ENCODE data around the gene CYP19A1. TPM values are rescaled to one million over a fixed set of nuclear protein-coding genes. Genes with fewer than 3 reads are reported as not detected.
"Not testable (repeated sequence)": the region's sequence is repeated elsewhere in the genome, so short reads cannot be mapped to it uniquely, and the experiment has no call there.

CYP19A1 gene
- polyA plus RNA-seq, 5 donors, result 0.10 to 1.9 TPM; not detected in 3

DNA sequence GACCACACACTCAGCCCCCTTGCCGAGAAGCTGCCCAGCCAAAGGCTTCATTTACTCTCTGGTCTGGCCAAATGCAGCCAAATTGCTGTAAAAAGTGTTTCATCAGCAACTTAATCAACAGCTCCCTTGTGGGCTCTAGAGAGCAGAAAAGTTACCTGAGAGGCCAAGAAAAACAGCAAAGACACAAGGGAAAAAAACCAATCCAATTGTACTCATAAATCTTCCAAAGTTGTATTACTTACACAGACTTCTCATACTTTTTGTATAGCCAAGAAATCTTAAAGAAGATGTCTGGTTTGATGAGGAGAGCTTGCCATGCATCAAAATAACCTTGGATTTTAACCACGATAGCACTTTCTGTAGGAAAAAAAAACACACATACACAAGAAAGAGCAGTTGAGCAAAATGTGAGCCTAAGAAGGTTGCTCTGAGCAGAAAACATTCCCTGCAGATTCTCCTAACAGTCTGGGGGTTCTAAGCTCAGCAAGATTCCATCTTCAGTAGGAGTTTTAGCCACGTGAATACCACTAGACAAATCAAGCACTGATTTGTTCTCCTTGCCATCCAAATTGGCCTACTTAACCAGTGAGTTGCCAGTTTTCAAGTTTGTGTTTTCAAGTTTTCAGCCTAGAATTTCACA, 120.0 kb downstream of the CYP19A1 start:
- no peak for DNase-seq

DNA sequence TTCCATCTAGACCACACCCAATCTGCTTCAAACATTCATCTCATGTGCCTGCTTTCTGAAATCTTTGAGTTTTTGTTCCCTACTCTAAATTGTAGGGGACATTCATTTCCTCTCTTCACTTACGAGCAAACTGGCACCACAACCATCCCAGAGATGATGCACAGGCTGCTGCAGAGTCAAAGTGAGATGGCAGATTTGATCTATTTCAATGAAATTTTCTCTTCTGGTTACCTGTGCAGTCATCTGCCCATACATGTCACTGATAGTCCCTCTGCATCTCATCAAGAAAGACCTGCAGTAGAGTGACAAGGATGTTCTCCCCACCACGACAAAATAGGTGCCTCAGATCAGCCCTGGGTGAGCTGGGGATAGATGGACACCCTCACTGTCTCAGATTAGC, 125.5 kb downstream of the CYP19A1 start:
- DNase-seq, result no peak

DNA sequence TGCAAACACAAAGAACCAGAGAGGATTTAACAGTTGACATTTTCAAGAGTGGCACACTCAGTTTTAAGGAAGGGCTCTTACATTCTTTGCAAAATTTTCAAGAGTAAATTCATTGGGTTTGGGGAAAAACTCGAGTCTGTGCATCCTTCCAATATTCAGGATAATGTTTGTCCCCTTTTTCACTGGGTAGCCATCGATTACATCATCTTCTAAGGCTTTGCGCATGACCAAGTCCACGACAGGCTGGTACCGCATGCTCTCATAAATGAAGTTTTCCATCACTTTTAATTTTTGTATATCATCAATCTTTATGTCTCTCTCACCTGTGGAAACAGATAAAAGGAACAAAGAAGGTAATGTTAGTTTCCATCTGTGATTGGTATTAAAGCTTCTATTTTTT, 126.2 kb downstream of the CYP19A1 start:
- DNase-seq, result no peak

DNA sequence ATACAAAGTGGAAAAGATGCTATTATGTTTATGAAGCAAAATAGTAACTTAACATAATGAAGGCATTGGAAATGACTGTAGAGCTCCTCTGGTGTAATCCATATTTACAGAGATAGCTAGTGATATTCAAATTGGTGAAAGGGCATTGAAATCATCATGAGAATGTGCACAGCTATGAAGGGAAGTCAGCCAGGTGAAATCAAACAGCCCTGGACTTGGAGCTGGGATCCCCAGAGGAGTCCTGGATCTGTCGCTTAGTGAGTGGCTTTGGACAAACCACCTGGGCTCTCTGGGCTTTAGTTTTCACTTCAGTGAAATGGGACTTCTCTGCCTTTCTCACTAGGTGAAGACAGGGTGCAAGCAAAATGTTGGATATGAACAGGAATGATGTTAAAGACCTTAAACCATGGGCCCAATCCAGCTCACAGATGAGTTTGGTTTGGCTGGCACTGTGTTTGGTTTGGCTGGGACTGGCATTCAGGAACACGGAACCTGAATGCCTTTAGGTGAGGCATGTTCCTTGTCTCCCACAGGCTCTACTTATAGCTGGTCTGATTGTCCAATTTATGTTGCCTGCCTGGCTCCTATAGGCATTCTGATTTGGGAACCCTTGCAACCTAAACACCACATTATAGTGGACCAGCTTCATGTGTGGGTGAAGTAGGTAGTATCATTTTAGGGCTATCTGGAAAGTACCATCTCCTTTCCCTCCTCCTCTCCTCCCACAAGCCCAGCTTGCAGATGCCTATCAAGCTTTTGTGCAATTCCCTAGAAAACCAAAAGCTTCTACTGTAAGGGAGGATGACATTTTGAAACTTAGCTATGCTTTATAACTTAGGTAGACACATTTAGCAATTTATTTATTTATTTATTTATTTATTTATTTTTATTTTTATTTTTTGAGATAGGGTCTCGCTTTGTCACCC, 133.1 kb downstream of the CYP19A1 start:
- DNase-seq, result no peak

DNA sequence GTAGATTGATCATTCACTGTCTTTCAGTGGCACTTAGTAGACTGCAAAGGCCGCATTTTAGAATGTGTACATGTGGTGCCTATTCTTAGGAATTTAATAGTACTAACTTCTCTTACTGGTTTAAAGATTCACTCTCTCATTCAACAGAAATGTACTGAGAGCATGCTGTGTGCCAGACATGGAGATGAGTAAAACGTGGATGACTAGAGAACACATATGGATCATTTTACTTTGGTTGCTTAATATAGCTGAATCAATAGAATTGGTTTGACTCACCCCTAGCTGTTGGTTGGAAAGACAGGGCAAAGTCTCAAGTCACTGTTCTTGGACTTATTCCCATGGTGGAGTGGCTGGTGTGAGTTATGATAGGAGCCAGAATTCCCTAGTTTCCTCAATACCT, 134.6 kb downstream of the CYP19A1 start:
- DNase-seq, result no peak

DNA sequence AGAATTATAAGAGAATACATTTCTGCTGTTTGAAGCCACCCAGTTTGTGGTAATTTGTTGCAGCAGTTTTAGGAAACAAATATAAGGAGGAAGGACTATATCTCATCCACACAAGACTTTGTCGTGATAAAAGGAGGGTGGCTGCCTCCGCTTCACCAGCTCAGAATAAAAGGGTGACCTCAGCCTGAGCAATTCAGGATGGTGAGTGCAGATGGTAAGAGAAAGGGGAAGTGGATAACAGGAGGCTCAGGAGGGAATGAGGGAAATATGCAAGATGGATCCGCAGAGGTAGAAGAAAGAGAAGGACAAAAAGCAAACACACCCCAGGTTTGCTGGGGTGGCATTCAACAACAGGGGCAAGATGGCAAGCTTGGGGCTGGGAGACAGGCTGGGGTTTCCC, 135.6 kb downstream of the CYP19A1 start:
- DNase-seq, result no peak

DNA sequence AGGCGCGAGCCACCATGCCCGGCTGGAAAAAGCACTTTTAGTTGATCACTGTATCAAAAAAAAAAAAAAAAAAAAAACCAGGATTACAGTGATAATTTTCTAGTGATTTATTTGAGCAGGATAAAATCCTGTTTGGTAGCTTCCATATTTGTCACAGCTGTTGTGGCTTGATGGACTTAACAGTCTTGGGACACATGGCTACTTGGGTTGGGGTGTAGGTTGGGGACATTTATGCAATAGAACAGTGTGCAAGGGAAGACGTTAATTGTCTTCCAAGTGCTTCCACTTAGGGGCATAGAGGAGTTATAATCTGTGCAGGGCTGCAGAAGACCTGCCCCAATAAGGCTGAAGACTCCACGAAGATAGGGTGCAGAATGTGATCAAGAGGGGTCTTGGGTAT, 136.8 kb downstream of the CYP19A1 start:
- no peak for DNase-seq

DNA sequence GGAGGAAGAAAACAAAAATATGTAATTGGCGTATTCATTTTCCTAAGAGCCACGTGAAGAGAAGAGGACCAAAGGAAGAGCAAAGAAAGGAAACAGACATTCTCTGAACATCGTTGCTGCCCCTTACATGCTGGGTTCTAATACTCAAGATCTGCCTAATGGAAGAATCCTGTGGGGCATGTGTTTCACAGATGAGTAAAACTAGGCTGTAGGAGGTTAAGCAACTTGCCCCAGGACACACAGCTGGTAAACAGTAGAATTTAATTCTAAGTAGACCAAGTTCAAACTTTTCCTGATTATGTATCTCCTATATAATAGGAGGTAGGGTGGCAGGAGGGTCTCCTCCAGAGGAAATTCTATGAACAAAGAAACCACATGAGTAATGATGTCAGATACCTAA, 137.6 kb downstream of the CYP19A1 start:
- DNase-seq, result no peak

DNA sequence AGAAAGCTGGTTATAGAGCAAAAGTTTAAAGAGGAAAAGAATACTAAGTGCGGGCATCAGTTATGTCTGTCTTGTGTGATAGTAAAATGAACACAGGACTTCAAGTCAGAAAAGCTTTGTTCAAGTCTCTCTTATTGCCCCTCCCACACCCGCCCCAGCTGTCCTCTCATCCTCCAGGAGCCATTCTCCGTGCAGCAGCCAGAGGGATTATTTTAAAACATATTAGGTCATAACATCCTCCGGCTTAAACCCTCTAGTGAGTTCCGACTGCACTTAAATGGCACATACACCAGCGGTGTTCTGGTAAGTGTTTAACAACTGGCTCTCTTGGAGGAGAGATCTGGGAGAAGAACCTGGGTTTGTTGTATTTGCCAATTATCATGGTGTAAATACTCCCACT, 138.9 kb downstream of the CYP19A1 start:
- DNase-seq, result no peak

DNA sequence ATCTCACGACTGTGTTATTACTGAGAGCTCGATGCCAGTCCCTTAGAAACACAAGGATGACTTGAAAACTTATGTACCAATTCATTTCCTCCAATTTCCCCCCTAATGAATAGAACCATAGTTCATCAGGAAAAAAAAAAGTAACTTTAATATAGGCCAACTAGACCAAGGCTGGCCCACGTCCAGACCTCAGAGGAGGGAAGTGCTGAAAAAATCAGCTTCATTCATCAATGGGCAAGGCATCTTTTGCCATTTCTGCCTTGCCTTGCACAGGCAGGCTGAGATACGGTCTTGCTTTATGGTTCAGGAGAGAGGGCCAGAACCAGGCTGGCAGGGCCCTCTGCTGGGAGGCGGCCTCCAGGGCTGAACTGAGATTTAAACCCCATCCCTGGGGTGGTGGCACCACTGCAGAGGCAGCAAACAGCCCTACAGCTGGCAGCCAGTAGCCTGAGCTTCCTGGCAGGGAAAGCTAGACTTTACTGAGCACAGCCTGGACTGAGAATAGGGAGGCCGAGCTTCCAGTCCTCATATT, 139.6 kb downstream of the CYP19A1 start:
- no peak for DNase-seq

DNA sequence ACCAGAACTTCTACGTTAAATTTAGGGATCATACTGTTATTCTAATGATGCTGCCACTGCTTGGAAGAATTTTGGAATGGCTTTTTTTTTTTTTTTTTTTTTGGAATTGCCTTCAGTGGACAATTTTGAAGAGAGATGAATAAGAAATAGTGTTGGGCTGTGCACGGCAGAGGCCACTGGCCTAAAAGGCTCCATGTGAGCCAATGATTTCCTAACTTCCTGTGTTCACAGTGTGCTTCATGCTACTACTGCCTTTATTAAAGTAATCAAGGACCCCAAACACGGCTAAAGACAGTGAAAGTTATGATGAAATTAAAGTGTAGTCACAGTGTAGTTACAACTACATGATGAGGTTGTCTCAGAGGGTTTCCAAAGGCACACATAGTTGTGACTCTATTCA, 142.9 kb downstream of the CYP19A1 start:
- DNase-seq, result no peak

DNA sequence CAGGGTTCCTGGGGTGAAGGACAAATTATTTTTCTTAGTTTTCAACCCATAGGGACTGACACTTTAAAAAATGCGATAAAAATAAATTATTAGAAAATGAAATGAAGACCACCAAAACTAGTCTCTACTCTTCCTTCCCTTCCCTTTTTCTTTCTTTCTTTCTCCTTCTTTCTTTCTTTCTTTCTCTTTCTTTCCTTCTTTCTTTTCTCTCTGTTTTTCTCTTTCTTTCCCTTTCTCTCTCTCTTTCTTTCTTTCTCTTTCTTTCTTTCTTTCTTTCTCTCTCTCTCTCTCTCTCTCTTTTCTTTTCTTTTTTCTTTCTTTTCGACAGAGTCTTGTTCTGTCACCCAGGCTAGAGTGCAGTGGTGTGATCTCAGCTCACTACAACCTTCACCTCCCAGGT, 144.4 kb downstream of the CYP19A1 start:
- DNase-seq, result no peak

DNA sequence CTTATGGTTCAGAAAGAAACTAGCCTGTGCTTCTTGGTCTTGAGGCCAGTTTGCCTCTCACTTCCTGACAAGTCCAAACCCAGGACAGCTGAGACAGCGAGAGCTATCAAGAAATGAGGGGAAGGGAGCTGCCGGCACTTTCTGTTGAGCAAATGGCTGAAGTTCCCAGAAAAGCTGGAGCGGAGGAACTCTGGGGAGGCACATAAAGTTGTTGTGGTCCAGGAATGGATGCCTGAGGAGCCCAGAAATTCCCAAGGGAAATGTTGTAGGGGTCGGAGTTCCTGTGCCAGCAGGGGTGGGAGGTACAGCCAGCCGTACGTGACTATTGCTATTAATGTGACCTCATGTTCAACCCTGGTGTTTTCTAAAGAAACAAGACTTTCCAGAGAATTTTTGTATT, 144.9 kb downstream of the CYP19A1 start:
- no peak for DNase-seq

DNA sequence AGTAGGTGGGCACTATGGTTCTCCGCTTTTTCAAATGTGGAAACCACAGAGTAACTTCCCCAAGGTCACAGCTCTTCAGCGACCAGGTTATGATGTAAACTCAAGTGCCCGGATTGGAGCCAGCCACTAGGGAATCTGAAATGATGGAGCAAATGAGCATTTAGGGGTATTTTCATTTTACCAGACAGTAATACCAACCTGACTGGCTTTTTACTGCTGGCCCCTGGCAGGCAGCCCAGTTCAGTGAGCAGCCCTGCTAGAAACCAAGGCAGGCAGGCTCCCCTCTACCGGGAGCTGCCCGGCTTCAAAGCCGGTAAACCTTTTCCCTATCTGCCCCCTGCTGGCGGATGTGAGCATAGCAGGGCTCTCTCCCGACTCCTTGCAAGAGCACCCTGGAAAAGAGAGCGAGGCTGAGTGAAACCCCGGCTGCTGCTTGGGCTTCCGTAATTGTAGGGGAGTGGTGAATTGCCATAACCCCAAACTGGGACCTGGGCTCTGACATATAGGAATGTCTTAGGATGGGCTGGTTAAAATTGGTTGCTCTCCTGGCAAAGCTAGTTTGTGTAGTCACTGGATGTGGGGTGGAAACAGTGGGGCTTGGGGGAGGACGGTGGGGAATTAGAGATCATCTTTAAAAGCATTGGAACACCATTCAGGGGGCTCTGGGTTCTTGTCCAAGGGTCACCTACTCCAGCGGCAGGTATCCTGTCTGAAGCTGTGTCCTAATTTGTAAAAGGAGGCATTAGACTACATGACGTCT, 145.7 kb downstream of the CYP19A1 start:
- peak; percentile 68 to 81 for DNase-seq

DNA sequence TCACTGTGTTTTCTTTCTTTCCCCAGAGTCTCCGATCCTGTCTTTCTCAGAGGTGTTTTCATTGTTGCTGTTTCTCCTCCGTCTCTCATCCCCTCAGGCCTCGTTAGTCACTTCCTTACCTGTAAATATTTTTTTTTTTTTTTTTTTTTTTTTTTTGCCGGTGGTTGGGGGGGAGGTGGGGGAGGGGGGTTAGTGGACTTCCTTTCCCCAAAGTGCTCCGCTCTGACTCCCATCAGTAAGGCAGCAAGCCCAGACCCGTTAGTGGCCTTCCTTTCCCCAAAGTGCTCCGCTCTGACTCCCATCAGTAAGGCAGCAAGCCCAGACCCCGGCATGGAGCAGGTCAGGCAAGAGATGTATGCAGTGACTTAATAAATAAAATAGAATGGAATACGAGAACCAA, 146.6 kb downstream of the CYP19A1 start:
- DNase-seq, result no peak

DNA sequence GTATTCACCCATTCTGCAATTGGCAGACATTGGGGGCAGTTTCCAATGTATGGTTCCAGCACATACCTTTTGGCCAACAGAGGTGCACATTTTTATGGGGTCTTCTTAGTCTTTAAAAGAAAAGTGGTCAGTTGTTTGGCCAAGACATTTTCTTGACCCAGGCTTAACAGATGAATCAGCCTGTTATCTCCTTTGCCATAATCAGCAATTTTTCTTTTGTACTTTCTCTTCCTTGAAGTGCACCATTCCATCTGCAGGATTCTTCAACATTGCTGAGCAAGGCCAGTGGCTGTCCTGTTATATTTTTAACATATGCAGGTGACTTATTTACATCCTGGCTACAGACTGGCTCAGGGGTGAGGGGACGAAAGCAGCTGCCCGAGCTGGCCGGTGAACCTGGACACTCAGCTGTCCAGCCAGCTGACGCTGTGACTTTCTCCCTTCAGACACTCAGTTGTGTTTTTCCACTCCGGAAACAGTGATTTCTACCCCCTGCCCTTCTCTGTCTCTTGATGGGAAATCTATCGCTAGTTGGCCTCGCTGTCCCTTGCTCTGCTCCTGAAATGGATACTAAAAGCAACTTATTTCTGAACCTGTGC, 147.2 kb downstream of the CYP19A1 start:
- no peak for DNase-seq

DNA sequence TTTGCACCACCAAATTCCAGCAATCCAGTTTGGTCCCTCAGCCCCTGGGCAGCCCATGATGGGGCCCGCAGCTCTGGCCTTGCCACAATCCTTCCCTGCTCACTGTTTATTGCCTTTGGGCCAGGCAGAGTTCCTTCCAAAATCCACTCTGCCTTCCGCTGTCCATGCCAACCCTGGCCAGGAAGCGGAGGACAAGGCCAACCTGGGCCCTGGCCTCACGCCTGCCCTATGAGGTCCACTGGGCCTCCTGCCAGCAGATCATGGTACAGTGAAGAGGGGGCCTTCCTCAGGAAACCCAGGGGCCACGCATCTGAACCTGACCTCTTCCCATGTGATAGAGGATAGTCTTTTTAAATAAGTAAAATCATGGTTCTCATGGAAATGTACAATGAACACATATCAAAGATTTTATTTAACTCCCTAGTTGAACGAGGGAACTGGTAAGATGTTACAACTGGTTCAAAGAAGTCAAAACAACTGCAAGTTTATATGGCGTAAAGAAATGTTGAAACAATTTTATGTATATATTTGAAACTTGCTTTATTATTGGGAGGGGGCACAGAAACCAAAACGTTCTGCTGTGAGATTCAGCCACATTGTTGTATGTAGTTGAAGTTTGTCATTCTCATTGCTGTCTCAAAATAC, 147.8 kb downstream of the CYP19A1 start:
- no peak for DNase-seq

DNA sequence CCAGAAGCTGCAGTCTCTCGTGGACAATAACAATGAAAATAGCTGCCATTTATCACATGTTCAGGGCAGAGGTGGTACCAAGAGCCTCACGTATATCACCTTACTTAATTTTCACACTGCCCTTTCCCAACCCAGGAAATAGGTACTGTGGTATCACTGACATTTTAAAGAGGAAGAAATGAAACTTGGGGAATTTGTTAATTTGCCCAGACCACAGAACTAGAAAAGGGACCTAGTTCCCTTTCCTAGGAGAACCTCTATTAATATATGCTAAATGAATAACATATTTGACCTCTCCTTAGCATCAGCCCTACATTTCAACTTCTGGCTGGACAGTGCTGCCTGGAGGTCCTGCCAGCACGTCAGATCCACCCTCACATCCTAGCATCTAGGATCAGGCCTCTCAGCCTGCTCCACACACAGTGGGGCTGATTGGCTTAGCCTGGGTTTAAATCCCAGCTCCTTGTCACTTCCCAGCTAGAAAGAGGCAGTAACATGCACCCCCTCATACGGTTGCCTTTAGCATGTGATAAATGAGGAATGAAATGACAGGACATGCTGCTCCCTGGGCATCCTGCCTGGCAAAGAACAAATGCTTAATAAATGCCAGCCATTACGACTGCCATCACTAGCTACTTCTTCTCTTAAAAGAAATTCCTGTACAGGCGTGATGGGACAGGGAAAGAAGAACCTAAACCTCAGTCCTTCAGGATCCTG, 148.6 kb downstream of the CYP19A1 start:
- no peak for DNase-seq

DNA sequence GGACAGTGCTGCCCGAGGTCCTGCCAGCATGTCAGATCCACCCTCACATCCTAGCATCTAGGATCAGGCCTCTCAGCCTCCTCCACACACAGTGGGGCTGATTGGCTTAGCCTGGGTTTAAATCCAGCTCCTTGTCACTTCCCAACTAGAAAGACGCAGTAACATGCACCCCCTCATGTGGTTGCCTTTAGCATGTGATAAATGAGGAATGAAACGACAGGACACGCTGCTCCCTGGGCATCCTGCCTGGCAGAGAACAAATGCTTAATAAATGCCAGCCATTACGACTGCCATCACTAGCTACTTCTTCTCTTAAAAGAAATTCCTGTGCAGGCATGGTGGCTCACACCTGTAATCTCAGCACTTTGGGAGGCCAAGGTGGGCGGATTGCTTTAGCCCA, 149.6 kb downstream of the CYP19A1 start:
- not testable (repeated sequence) for DNase-seq

DNA sequence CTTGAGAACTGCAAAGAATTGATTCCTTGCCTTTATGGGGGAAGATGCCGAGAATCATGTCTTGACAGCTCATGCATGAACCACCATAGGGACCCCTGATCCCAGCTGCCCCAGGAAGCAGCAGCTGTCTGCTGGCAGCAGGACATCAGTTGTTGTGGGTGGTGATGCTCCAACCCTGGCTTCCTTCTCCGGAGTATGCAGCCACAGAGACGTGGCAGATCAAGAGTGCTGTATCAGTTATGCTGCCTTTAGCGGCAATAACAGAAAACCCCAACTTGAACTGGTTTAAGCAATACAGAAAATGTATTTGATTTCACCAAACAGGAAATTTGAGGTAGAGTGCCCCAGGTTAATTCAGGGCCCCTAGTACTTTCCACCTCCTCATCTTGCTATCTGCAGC, 151.5 kb downstream of the CYP19A1 start:
- no peak for DNase-seq

Data from right lung (tissue), 5 donors.